Mesenteric fat pad (tissue), 1 donor: ENCODE results near the gene DUSP22. TPM values are rescaled to one million over a fixed set of nuclear protein-coding genes. Genes with fewer than 3 reads are reported as not detected.

Experiments
- DNase-seq: peaks from one replicate; pipeline ENCODE4 v3.0.0-alpha.2; 2020; ENCODE audit warnings: low spot score
- total RNA-seq: library from RNA; stranded (reverse); fragmentation: NEBNext Ultra II Directional; extraction: Animal tissue kit (Norgen Biotek cat#: 25700); gene quantifications from one replicate; pipeline ENCODE4 v1.2.1, GENCODE V29; 2021
- donor health status: DM: yes; HTN: yes; CAD: no.

DUSP22 gene
- total RNA-seq, 1 donor from 2014 or later: 75.0 TPM

DNA sequence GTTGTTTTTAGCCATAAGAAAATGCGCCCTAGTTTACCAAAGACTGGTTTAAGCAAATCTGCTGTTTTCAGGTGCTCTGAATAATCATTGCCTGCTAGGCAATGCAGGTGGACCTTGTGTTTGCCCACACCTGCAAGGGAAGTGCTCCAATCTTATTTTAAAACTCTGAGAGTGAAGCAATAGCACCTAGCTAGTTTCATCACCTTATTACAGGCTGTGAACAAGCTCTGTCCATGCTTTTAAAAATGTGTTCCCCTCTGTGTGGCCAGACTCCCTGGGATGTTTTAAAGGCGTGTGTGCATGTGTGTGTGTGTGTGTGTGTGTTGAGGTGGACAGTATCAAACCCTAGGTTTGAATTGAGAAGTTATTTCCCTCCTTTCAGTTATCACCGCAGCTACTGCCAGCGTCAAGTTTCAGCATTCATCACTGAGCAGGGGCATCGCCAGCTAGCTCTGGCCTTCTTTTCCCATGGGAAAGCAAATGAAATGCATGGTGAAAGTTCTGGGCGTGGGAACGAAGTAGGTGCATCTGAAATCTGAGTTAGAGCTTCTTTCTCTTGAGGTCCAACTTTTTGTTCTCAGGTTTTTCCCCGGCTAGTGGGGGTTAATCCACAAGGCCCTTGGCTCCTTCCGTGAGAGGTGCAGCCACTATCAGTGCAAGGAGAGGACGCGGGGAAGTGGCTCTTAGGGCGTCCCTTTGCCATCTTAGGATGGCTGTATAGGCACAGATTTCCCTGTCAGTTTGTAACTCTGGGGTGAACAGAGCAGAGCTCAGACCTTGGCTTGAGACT, 30.8 kb downstream of the DUSP22 start:
- peak; percentile 68 for DNase-seq

- no peak for DNase-seq
Measured at GRCh38 chr6:323730-324088, 31.4 kb downstream of the DUSP22 start.

GRCh38 chr6:324116-324728, 31.9 kb downstream of the DUSP22 start:
- peak; percentile 86 for DNase-seq

- DNase-seq: peak; percentile 64
Measured at GRCh38 chr6:324729-325125, 32.4 kb downstream of the DUSP22 start.

GRCh38 chr6:325161-325860, 33.0 kb downstream of the DUSP22 start:
- peak; percentile 64 for DNase-seq

DNA sequence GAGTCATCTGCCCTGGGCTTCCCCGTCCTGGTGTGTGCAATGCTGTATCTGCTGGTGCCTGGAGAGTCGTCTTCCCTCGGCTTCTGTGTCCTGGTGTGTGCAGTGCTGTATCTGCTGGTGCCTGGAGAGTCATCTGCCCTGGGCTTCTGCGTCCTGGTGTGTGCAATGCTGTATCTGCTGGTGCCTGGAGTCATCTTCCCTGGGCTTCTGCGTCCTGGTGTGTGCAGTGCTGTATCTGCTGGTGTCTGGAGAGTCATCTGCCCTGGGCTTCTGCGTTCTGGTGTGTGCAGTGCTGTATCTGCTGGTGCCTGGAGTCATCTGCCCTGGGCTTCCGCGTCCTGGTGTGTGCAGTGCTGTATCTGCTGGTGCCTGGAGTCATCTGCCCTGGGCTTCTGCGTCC, 33.8 kb downstream of the DUSP22 start:
- peak; percentile 37 for DNase-seq

- peak; percentile 82 for DNase-seq
Measured at GRCh38 chr6:326896-327537, 34.7 kb downstream of the DUSP22 start.

- DNase-seq: peak; percentile 84
Measured at GRCh38 chr6:327538-328116, 35.3 kb downstream of the DUSP22 start.

DNA sequence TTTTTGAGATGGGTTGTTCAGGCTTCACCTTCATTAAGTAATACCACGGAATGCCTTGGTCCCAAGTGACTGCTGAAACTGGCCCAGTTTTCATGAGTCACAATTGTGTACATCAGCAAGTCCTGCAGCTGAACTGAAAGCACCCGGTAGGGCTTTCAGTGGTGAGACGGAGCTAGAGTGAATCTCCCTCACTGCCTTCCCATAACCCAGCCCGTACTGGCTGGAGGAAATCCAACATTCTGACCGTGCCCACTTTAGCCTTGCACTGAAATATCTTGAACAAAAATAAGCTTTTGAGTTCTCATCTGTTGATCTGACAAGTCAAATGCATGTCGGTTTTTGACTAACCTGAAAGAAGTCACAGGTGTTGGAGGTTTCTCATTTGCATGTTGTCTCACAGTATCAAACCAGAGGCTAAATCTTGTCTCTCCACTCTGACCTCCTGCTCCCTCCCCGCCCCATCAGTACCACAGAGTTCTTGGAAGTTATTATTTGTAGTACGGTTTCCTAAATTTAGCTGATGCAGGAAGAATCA, 35.9 kb downstream of the DUSP22 start:
- peak; percentile 59 for DNase-seq

DNA sequence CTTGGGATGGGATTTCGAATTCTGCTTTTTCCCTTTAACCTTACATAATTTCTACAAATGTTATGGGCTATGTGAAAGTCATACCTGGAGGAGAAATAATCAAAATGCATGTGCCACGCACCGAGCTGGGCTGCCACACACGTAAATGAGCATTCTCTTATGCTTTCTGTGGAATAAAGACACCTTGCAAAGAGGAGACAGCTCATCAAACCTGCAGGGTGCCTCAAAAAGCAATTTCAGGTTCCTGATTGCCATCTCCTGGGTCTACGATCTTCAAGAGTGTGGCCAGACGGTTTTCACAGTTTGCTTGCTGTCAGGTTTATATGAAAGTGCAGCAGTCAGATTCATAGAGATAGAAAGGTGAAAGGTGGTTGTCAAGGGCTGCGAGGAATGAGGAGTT, 36.6 kb downstream of the DUSP22 start:
- DNase-seq: no peak

GRCh38 chr6:329888-330691, 37.8 kb downstream of the DUSP22 start:
- peak; percentile 87 for DNase-seq

- no peak for DNase-seq
Measured at GRCh38 chr6:330948-331347, 38.7 kb downstream of the DUSP22 start.

GRCh38 chr6:331622-332521, 39.6 kb downstream of the DUSP22 start:
- peak; percentile 79 for DNase-seq

GRCh38 chr6:332671-333070, 40.4 kb downstream of the DUSP22 start:
- peak; percentile 82 for DNase-seq

DNA sequence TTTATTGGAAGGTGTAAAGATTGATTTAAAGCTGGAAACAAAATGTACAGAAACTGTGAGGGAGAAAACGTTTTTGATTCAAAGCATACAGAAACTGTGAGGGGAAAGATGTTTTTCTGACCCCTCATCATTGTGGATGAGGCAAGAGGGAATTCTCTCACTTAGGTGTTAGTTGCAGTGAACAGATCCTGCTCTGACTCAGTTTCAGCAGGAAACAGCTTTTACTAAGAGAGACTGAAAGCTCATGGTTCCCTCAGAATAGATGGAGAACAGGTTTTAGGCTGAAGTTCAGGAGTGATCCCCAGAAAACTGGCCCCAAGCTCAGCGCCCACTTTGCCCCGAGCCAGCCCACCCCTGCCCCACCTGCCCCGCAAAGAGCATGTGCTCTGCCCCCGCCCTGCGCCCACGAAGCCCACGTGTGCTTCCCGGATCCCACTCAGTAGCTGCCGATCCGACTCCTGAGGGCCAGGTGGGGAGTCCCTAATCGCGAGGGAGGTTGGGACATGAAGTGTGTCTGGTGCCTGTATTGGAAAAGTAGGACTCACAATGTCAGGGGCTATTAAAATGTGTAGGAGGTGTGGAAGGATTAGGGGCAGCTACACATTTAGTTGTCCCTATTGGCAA, 41.2 kb downstream of the DUSP22 start:
- DNase-seq: peak; percentile 84

- peak; percentile 55 for DNase-seq
Measured at GRCh38 chr6:334536-335510, 42.5 kb downstream of the DUSP22 start.

DNA sequence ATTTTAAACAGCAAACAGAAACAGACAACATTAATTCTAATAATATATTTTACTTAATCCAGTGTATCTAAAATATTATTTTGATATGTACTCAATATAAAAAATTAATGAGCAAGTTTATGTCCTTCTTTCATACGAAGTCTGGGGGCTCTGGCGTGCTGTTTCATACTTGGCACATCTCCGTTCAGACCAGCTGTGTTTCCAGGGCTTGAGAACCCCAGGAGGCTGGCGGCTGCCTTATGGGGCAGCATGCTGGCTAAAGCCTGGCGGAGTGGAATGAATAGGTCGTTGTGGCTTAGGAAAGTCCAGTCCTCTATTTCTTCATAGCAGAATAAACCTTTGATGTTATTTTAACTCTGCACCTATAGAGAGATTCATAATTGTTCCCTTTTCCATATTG, 43.3 kb downstream of the DUSP22 start:
- peak; percentile 79 for DNase-seq
